GM19397 (cell line): ENCODE measurements around the gene RALGPS2.
"Not testable (repeated sequence)": the region's sequence is repeated elsewhere in the genome, so short reads cannot be mapped to it uniquely, and the experiment has no call there.

Experiments
- ATAC-seq: cut with Tn5 transposase; IDR thresholded peaks from one replicate; pipeline ENCODE4 v1.9.1; 2021; ENCODE audit warnings: mild to moderate bottlenecking, moderate library complexity; ENCODE audit not compliant: unreplicated experiment

The RALGPS2 gene

GRCh38 chr1:178940068-178940765 is 215.2 kb downstream of the RALGPS2 start:
- no peak for ATAC-seq

- no peak for ATAC-seq
These were observed 216.2 kb downstream of the RALGPS2 start for GRCh38 chr1:178941261-178941689.

- ATAC-seq: no peak
These were observed 216.8 kb downstream of the RALGPS2 start for GRCh38 chr1:178941849-178942248.

GRCh38 chr1:178942285-178943198 is 217.5 kb downstream of the RALGPS2 start:
- no peak for ATAC-seq

- no peak for ATAC-seq
These were observed 219.7 kb downstream of the RALGPS2 start for GRCh38 chr1:178944729-178945128.

- no peak for ATAC-seq
These were observed 220.8 kb downstream of the RALGPS2 start for GRCh38 chr1:178945763-178946266.

GRCh38 chr1:178946416-178946815 is 221.4 kb downstream of the RALGPS2 start:
- ATAC-seq: no peak

GRCh38 chr1:178946855-178947676 is 222.0 kb downstream of the RALGPS2 start:
- ATAC-seq: no peak

- no peak for ATAC-seq
These were observed 222.6 kb downstream of the RALGPS2 start for GRCh38 chr1:178947677-178947981.

- ATAC-seq: no peak
These were observed 223.6 kb downstream of the RALGPS2 start for GRCh38 chr1:178948676-178949075.

- not testable (repeated sequence) for ATAC-seq
These were observed 224.8 kb downstream of the RALGPS2 start for GRCh38 chr1:178949866-178950265.

- ATAC-seq: no peak
These were observed 226.6 kb downstream of the RALGPS2 start for GRCh38 chr1:178951600-178951999.

- ATAC-seq: no peak
These were observed 228.0 kb downstream of the RALGPS2 start for GRCh38 chr1:178953034-178953433.

- no peak for ATAC-seq
These were observed 228.7 kb downstream of the RALGPS2 start for GRCh38 chr1:178953538-178954324.

- ATAC-seq: no peak
These were observed 229.3 kb downstream of the RALGPS2 start for GRCh38 chr1:178954325-178954690.

GRCh38 chr1:178954937-178955336 is 229.9 kb downstream of the RALGPS2 start:
- no peak for ATAC-seq

GRCh38 chr1:178955391-178955954 is 230.4 kb downstream of the RALGPS2 start:
- ATAC-seq: no peak

GRCh38 chr1:178958491-178958890 is 233.4 kb downstream of the RALGPS2 start:
- no peak for ATAC-seq

- no peak for ATAC-seq
These were observed 234.8 kb downstream of the RALGPS2 start for GRCh38 chr1:178959543-178960460.
